Progenitor cell of endocrine pancreas (in vitro differentiated cells): ENCODE results near the gene PUSL1. TPM values are rescaled to one million over a fixed set of nuclear protein-coding genes. Genes with fewer than 3 reads are reported as not detected.
A peak's percentile ranks its signal among the peaks of the same experiment; 100 is the strongest.

Source experiments
- DNase-seq: peaks from one replicate; pipeline ENCODE4 v3.0.0; 2021; ENCODE audit warnings: low spot score; ENCODE audit not compliant: unreplicated experiment
- H3K27ac Mint-ChIP-seq: 2 replicates; pipeline ENCODE4 v1.8.0; 2021; ENCODE audit warnings: mild to moderate bottlenecking, moderate library complexity, mixed read lengths
- H3K27me3 Mint-ChIP-seq: 2 replicates; pipeline ENCODE4 v1.8.0; 2021; ENCODE audit warnings: mixed read lengths
- H3K36me3 Mint-ChIP-seq: 2 replicates; pipeline ENCODE4 v1.8.0; 2022; ENCODE audit warnings: mixed read lengths; ENCODE audit not compliant: insufficient read depth
- H3K4me1 Mint-ChIP-seq: 2 replicates; pipeline ENCODE4 v1.8.0; 2021; ENCODE audit warnings: low read depth, mixed read lengths
- H3K4me3 Mint-ChIP-seq: 2 replicates; pipeline ENCODE4 v1.8.0; 2021; ENCODE audit warnings: low read depth, mild to moderate bottlenecking, moderate library complexity, mixed read lengths
- H3K9me3 Mint-ChIP-seq: 2 replicates; pipeline ENCODE4 v1.8.0; 2021; ENCODE audit warnings: low read depth, mixed read lengths
- CTCF ChIP-seq: fragments of 200-600 bp; sonication (generic); IDR thresholded peaks from one replicate; pipeline ENCODE4 v1.5.0; 2021; ENCODE audit warnings: antibody characterized with exemption, mild to moderate bottlenecking; ENCODE audit not compliant: unreplicated experiment
- total RNA-seq: library from RNA; stranded (reverse); gene quantifications from 2 replicates; pipeline ENCODE4 v1.2.1, GENCODE V29; 2021

The PUSL1 gene
- total RNA-seq, 1 donor from 2014 or later: 13.8 TPM

GRCh38 chr1:1306661-1307260 lies 1.6 kb upstream of the PUSL1 start:
- Mint-ChIP-seq H3K4me1 (peaks cover 14% of the 10 kb centered on the region), H3K27ac (peak overlapping the region; percentile 93), H3K27me3 (no peaks in the 10 kb centered on the region), H3K36me3 (no peaks in the 10 kb centered on the region), H3K9me3 (no peaks in the 10 kb centered on the region), H3K4me3 (peak overlapping the region; percentile 85)
- no peak for DNase-seq
- no peak for TF ChIP-seq CTCF

GRCh38 chr1:1307261-1307922 lies 1.0 kb upstream of the PUSL1 start:
- no peaks in the 10 kb centered on the region for H3K9me3 Mint-ChIP-seq
- DNase-seq: no peak
- peaks cover 14% of the 10 kb centered on the region for H3K4me1 Mint-ChIP-seq
- no peaks in the 10 kb centered on the region for H3K36me3 Mint-ChIP-seq
- peak overlapping the region; percentile 85 for H3K4me3 Mint-ChIP-seq
- H3K27ac Mint-ChIP-seq: peak overlapping the region; percentile 93
- TF ChIP-seq CTCF: no peak
- no peaks in the 10 kb centered on the region for H3K27me3 Mint-ChIP-seq

- no peaks in the 10 kb centered on the region for H3K9me3 Mint-ChIP-seq
- peak overlapping the region; percentile 76 for H3K4me3 Mint-ChIP-seq
- H3K27ac Mint-ChIP-seq: peak overlapping the region; percentile 84
- H3K36me3 Mint-ChIP-seq: peaks cover 2% of the 10 kb centered on the region
- no peak for TF ChIP-seq CTCF
- H3K27me3 Mint-ChIP-seq: no peaks in the 10 kb centered on the region
- DNase-seq: no peak
- peaks cover 14% of the 10 kb centered on the region for H3K4me1 Mint-ChIP-seq
These were observed 406 bp downstream of the PUSL1 start for GRCh38 chr1:1308756-1309250.

GRCh38 chr1:1309251-1310108 lies 1.1 kb downstream of the PUSL1 start:
- no peak for DNase-seq
- H3K9me3 Mint-ChIP-seq: no peaks in the 10 kb centered on the region
- H3K4me1 Mint-ChIP-seq: peaks cover 14% of the 10 kb centered on the region
- H3K27ac Mint-ChIP-seq: no peak overlapping the region
- H3K27me3 Mint-ChIP-seq: no peaks in the 10 kb centered on the region
- TF ChIP-seq CTCF: no peak
- peak overlapping the region; percentile 69 for H3K4me3 Mint-ChIP-seq
- peaks cover 2% of the 10 kb centered on the region for H3K36me3 Mint-ChIP-seq

GRCh38 chr1:1310109-1310385 lies 1.6 kb downstream of the PUSL1 start:
- Mint-ChIP-seq H3K36me3 (peaks cover 2% of the 10 kb centered on the region), H3K4me1 (peaks cover 14% of the 10 kb centered on the region), H3K9me3 (no peaks in the 10 kb centered on the region), H3K4me3 (peak overlapping the region; percentile 69), H3K27ac (no peak overlapping the region), H3K27me3 (no peaks in the 10 kb centered on the region)
- no peak for TF ChIP-seq CTCF
- no peak for DNase-seq
